ENCODE results near the gene SYNPR.

DNA sequence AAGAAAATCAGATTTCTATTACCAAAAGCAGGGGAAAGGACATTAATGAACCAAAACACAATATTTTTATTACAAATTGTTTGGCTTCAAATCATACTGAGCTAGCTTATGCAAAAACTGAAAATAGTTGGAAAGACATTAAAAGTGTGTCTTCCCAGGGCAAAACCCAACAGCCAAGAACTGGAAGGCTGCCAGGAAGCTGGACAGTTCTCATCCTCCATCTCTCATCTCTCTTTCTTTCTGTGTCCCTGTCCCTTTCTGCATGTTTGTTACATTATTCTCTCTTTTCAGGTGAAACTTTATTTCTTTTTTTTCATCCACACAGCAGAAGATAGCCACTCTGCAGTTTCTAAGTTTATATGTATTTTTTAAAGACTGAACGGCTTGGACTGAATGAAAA lies 333.3 kb downstream of the SYNPR start:
- TF ChIP-seq EZH2 (IDR thresholded peaks at IDR 0.05; ENCODE audit: borderline replicate concordance, low read depth, low read length, poor library complexity, severe bottlenecking), result no peak
- TF ChIP-seq, protein P1, sequence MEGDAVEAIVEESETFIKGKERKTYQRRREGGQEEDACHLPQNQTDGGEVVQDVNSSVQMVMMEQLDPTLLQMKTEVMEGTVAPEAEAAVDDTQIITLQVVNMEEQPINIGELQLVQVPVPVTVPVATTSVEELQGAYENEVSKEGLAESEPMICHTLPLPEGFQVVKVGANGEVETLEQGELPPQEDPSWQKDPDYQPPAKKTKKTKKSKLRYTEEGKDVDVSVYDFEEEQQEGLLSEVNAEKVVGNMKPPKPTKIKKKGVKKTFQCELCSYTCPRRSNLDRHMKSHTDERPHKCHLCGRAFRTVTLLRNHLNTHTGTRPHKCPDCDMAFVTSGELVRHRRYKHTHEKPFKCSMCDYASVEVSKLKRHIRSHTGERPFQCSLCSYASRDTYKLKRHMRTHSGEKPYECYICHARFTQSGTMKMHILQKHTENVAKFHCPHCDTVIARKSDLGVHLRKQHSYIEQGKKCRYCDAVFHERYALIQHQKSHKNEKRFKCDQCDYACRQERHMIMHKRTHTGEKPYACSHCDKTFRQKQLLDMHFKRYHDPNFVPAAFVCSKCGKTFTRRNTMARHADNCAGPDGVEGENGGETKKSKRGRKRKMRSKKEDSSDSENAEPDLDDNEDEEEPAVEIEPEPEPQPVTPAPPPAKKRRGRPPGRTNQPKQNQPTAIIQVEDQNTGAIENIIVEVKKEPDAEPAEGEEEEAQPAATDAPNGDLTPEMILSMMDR (conservative IDR thresholded peaks at IDR 0.05; ENCODE audit: low read depth, low read length), result no peak

Measured in A673 (cell line).